Measurements from ENCODE around the gene NOCT. TPM values are rescaled to one million over a fixed set of nuclear protein-coding genes. Genes with fewer than 3 reads are reported as not detected.
"Not testable (repeated sequence)": the region's sequence is repeated elsewhere in the genome, so short reads cannot be mapped to it uniquely, and the experiment has no call there.

NOCT gene
- total and polyA plus RNA-seq, 2 experiments from 2014 or later: 16.0 to 76.6 TPM

GRCh38 chr4:139000134-139000533, 15.4 kb upstream of the NOCT start:
- H3K36me3 Mint-ChIP-seq (ENCODE audit: low read depth); H3K4me1 ChIP-seq (ENCODE audit: insufficient read depth); H3K9me2 ChIP-seq (ENCODE audit: insufficient read depth); H3K27me3 ChIP-seq (ENCODE audit: insufficient read depth); H3K9me3 Mint-ChIP-seq; H3K27ac ChIP-seq (ENCODE audit: low read depth); H2AFZ ChIP-seq; H3K27me3 Mint-ChIP-seq (ENCODE audit: insufficient read depth, low read depth, poor library complexity); H3K36me3 ChIP-seq (ENCODE audit: insufficient read depth); H3K4me1 Mint-ChIP-seq; H3K4me3 Mint-ChIP-seq; H3K4me2 ChIP-seq; H4K20me1 ChIP-seq (replicated peaks; ENCODE audit: insufficient read depth); ATAC-seq; H3K79me2 ChIP-seq (replicated peaks; ENCODE audit: insufficient read depth); DNase-seq (ENCODE audit: low spot score); H3F3A ChIP-seq (replicated peaks; ENCODE audit: low read depth); H3K4me3 ChIP-seq; H3K27ac Mint-ChIP-seq: not testable (repeated sequence)

GRCh38 chr4:139001430-139001829, 14.2 kb upstream of the NOCT start:
- not testable (repeated sequence) for H3K36me3 Mint-ChIP-seq (ENCODE audit: low read depth); H4K20me1 ChIP-seq (replicated peaks; ENCODE audit: insufficient read depth); H3K4me2 ChIP-seq; H3K27ac Mint-ChIP-seq; ATAC-seq; H3F3A ChIP-seq (replicated peaks; ENCODE audit: low read depth); H3K9me2 ChIP-seq (ENCODE audit: insufficient read depth); H3K4me3 ChIP-seq; H3K4me3 Mint-ChIP-seq; H3K27me3 Mint-ChIP-seq (ENCODE audit: insufficient read depth, low read depth, poor library complexity); H3K4me1 Mint-ChIP-seq; H3K27ac ChIP-seq (ENCODE audit: low read depth); H3K36me3 ChIP-seq (ENCODE audit: insufficient read depth); H2AFZ ChIP-seq; H3K4me1 ChIP-seq (ENCODE audit: insufficient read depth); H3K79me2 ChIP-seq (replicated peaks; ENCODE audit: insufficient read depth); H3K9me3 Mint-ChIP-seq; H3K27me3 ChIP-seq (ENCODE audit: insufficient read depth); DNase-seq (ENCODE audit: low spot score)

GRCh38 chr4:139003668-139004067, 11.9 kb upstream of the NOCT start:
- H3K27me3 Mint-ChIP-seq (ENCODE audit: insufficient read depth, low read depth, poor library complexity); H3K79me2 ChIP-seq (replicated peaks; ENCODE audit: insufficient read depth); H3K4me3 ChIP-seq; H3K4me1 Mint-ChIP-seq; H3K27ac Mint-ChIP-seq; H3K27ac ChIP-seq (ENCODE audit: low read depth); H3K36me3 Mint-ChIP-seq (ENCODE audit: low read depth); DNase-seq (ENCODE audit: low spot score); H3K4me2 ChIP-seq; H3K4me1 ChIP-seq (ENCODE audit: insufficient read depth); H3F3A ChIP-seq (replicated peaks; ENCODE audit: low read depth); H3K36me3 ChIP-seq (ENCODE audit: insufficient read depth); H2AFZ ChIP-seq; H3K9me2 ChIP-seq (ENCODE audit: insufficient read depth); H3K4me3 Mint-ChIP-seq; ATAC-seq; H4K20me1 ChIP-seq (replicated peaks; ENCODE audit: insufficient read depth); H3K27me3 ChIP-seq (ENCODE audit: insufficient read depth): not testable (repeated sequence)
- H3K9me3 Mint-ChIP-seq: peaks cover 12% of the 10 kb centered on the region

GRCh38 chr4:139005774-139006173, 9.8 kb upstream of the NOCT start:
- H3K27me3 Mint-ChIP-seq (ENCODE audit: insufficient read depth, low read depth, poor library complexity): peaks cover 9% of the 10 kb centered on the region
- H3K27ac Mint-ChIP-seq: no peak overlapping the region
- TF ChIP-seq ETS1 (IDR thresholded peaks at IDR 0.05) (no peak), ZNF331 (CRISPR knock-in tag; IDR thresholded peaks at IDR 0.05; ENCODE audit: low read depth) (no peak), POLR2AphosphoS5 (IDR thresholded peaks at IDR 0.05; ENCODE audit: low read depth) (no peak), NANOG (IDR thresholded peaks at IDR 0.05; ENCODE audit: borderline replicate concordance) (no peak)
- H3K4me3 Mint-ChIP-seq: no peak overlapping the region
- Histone ChIP-seq H3K4me1 (ENCODE audit: insufficient read depth) (no peaks in the 10 kb centered on the region), H3K36me3 (ENCODE audit: insufficient read depth) (no peaks in the 10 kb centered on the region; the same call in 1 of the 2 replicates), H3K9me2 (ENCODE audit: insufficient read depth) (no peaks in the 10 kb centered on the region), H3K27me3 (ENCODE audit: insufficient read depth) (no peaks in the 10 kb centered on the region), H3K27ac (ENCODE audit: low read depth) (no peak overlapping the region), H3K4me3 (no peak overlapping the region), H3K79me2 (replicated peaks; ENCODE audit: insufficient read depth) (no peaks in the 10 kb centered on the region), H3F3A (replicated peaks; ENCODE audit: low read depth) (no peaks in the 10 kb centered on the region), H3K4me2 (no peak overlapping the region), H2AFZ (no peak overlapping the region), H4K20me1 (replicated peaks; ENCODE audit: insufficient read depth) (no peaks in the 10 kb centered on the region)
- H3K4me1 Mint-ChIP-seq: no peaks in the 10 kb centered on the region
- DNase-seq (ENCODE audit: low spot score): no peak
- peaks cover 16% of the 10 kb centered on the region for H3K9me3 Mint-ChIP-seq
- peaks cover 11% of the 10 kb centered on the region; the same call in 2 of the 3 replicates for H3K36me3 Mint-ChIP-seq (ENCODE audit: low read depth)
- no peak for ATAC-seq
